Measurements from ENCODE around the gene TWIST2.

GRCh38 chr2:238820197-238820596 is 27.7 kb upstream of the TWIST2 start:
- no peak for TF ChIP-seq YY1 (IDR thresholded peaks at IDR 0.05; ENCODE audit: insufficient read depth, insufficient read length)
- TF ChIP-seq ZNF274 (IDR thresholded peaks at IDR 0.05; ENCODE audit: low read depth, low read length): no peak

Measured in NT2/D1 (cell line).